Measurements from ENCODE around the gene TTYH2. TPM values are rescaled to one million over a fixed set of nuclear protein-coding genes. Genes with fewer than 3 reads are reported as not detected.

The TTYH2 gene
- total and polyA plus RNA-seq, 2 of the 4 experiments (the other 2 are of a cell fraction), result 2.3 to 6.8 TPM

DNA sequence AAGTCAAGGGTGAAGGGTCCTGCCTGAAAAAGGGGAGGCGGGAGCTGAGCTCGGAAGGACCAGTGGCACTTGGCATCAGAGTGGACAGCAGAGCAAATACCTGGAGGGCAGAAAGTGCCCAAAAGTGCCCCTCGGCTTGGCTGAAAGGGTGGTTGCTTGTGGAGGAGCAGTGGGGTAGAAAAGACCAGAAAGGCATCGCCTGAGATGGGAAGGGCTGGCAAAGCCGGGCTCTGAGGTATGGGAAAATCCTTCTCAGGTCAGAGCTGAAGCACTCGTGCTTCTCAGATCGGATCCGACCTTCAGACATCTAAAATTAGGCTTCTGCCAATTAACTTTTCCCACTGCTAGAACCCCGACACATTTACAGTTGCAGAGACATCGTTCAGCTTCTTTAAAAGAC is 11.4 kb upstream of the TTYH2 start:
- Histone ChIP-seq H2BK120ac (ENCODE audit: low read depth, low read length) (no peak overlapping the region), H3K23ac (ENCODE audit: low read depth, low read length) (no peak overlapping the region), H4K8ac (ENCODE audit: low read depth in 2 of 2, low read length in 2 of 2) (no peak overlapping the region), H3K79me1 (ENCODE audit: low read depth in 1 of 2, low read length in 2 of 2) (peaks cover 6 to 16% of the 10 kb centered on the region in 2 experiments), H3K36me3 (ENCODE audit: control insufficient read depth, insufficient read depth, low read length) (peaks cover 10% of the 10 kb centered on the region), H2BK15ac (ENCODE audit: low read depth, low read length) (no peak overlapping the region), H4K91ac (ENCODE audit: insufficient read depth, low read depth, low read length) (no peak overlapping the region), H3K9ac (ENCODE audit: low read depth, low read length) (no peak overlapping the region), H3K4ac (ENCODE audit: low read depth, low read length) (no peak overlapping the region), H4K20me1 (ENCODE audit: insufficient read depth, low read length) (peaks cover 33% of the 10 kb centered on the region), H4K5ac (ENCODE audit: low read depth, low read length) (no peak overlapping the region), H2AFZ (replicated peaks; ENCODE audit: low read length, poor library complexity) (no peak overlapping the region), H3K4me1 (ENCODE audit: control insufficient read depth, insufficient read depth, low read length) (peaks cover 5% of the 10 kb centered on the region), H3K27me3 (ENCODE audit: control insufficient read depth, insufficient read depth, low read length) (peaks cover 14% of the 10 kb centered on the region), H3K4me2 (ENCODE audit: low read depth, low read length) (no peak overlapping the region), H3K56ac (ENCODE audit: extremely low read depth, insufficient read depth, low read length) (no peak overlapping the region), H2AK5ac (ENCODE audit: low read depth, low read length) (no peak overlapping the region), H3K14ac (replicated peaks; ENCODE audit: low read depth, low read length) (no peak overlapping the region), H3K9me3 (ENCODE audit: control insufficient read depth, insufficient read depth, low read length) (no peaks in the 10 kb centered on the region), H2BK5ac (ENCODE audit: low read depth, low read length, poor library complexity, severe bottlenecking) (no peak overlapping the region), H3K4me3 (ENCODE audit: insufficient read depth, low read depth, low read length) (no peak overlapping the region), H3K9me1 (ENCODE audit: insufficient read depth, low read length) (no peaks in the 10 kb centered on the region), H2AK9ac (replicated peaks; ENCODE audit: low read depth, low read length, poor library complexity) (no peak overlapping the region), H2BK20ac (ENCODE audit: low read depth, low read length) (no peak overlapping the region), H3K18ac (ENCODE audit: low read depth, low read length) (no peak overlapping the region), H3K27ac (ENCODE audit: insufficient read depth, low read length) (no peak overlapping the region)
- dilution Hi-C loops (cut with HindIII; ENCODE audit: low sequenced_read_pairs, unreplicated experiment), result no loop called here
- BruUV-seq (replicated peaks), result no TSS peak
- 80% methylated on average over 2 of the region's 10 CpGs; no CpG with 5 or more reads in 1 of the 2 experiments for WGBS, 2 experiments (ENCODE audit: extremely low coverage in 2 of 2, insufficient read length in 1 of 2)
- no peak for ATAC-seq (ENCODE audit: low read depth)
- DNase-seq, result no peak
- intact Hi-C loops (cut with micrococcal nuclease), result no loop called here
- ChIA-PET POLR2A (ENCODE audit: unreplicated experiment) (no interaction called here), CTCF (no interaction called here)
- TF ChIP-seq, protein P1, sequence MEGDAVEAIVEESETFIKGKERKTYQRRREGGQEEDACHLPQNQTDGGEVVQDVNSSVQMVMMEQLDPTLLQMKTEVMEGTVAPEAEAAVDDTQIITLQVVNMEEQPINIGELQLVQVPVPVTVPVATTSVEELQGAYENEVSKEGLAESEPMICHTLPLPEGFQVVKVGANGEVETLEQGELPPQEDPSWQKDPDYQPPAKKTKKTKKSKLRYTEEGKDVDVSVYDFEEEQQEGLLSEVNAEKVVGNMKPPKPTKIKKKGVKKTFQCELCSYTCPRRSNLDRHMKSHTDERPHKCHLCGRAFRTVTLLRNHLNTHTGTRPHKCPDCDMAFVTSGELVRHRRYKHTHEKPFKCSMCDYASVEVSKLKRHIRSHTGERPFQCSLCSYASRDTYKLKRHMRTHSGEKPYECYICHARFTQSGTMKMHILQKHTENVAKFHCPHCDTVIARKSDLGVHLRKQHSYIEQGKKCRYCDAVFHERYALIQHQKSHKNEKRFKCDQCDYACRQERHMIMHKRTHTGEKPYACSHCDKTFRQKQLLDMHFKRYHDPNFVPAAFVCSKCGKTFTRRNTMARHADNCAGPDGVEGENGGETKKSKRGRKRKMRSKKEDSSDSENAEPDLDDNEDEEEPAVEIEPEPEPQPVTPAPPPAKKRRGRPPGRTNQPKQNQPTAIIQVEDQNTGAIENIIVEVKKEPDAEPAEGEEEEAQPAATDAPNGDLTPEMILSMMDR (conservative IDR thresholded peaks at IDR 0.05; ENCODE audit: low read depth, low read length), result no peak
- TF ChIP-seq RCOR1 (IDR thresholded peaks at IDR 0.05; ENCODE audit: insufficient replicate concordance, low read length), result no peak
- no peak for TF ChIP-seq MAZ (IDR thresholded peaks at IDR 0.05; ENCODE audit: borderline replicate concordance, low read depth, low read length)
- no peak for TF ChIP-seq MXI1 (IDR thresholded peaks at IDR 0.05; ENCODE audit: borderline replicate concordance, low read depth, low read length)
- no peak for TF ChIP-seq RAD21 (IDR thresholded peaks at IDR 0.05; ENCODE audit: low read length)
- TF ChIP-seq FOS (IDR thresholded peaks at IDR 0.05; ENCODE audit: low read depth, low read length), result no peak
- TF ChIP-seq CEBPB (IDR thresholded peaks at IDR 0.05; ENCODE audit: low read depth, low read length), result no peak
- no peak for TF ChIP-seq CHD1 (IDR thresholded peaks at IDR 0.05; ENCODE audit: low read depth, low read length)
- TF ChIP-seq, protein P2, sequence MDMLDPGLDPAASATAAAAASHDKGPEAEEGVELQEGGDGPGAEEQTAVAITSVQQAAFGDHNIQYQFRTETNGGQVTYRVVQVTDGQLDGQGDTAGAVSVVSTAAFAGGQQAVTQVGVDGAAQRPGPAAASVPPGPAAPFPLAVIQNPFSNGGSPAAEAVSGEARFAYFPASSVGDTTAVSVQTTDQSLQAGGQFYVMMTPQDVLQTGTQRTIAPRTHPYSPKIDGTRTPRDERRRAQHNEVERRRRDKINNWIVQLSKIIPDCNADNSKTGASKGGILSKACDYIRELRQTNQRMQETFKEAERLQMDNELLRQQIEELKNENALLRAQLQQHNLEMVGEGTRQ (IDR thresholded peaks at IDR 0.05; ENCODE audit: low read depth, low read length), result no peak
- TF ChIP-seq, protein P3, sequence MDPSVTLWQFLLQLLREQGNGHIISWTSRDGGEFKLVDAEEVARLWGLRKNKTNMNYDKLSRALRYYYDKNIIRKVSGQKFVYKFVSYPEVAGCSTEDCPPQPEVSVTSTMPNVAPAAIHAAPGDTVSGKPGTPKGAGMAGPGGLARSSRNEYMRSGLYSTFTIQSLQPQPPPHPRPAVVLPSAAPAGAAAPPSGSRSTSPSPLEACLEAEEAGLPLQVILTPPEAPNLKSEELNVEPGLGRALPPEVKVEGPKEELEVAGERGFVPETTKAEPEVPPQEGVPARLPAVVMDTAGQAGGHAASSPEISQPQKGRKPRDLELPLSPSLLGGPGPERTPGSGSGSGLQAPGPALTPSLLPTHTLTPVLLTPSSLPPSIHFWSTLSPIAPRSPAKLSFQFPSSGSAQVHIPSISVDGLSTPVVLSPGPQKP (IDR thresholded peaks at IDR 0.05; ENCODE audit: borderline replicate concordance, low read depth, low read length), result no peak
- TF ChIP-seq NFE2L2 (IDR thresholded peaks at IDR 0.05; ENCODE audit: low read depth, low read length), result no peak
- no peak for TF ChIP-seq MAFK (IDR thresholded peaks at IDR 0.05; ENCODE audit: low read depth, low read length)
- in situ Hi-C loops (cut with MboI; ENCODE audit: low sequenced_read_pairs), result loop anchor here (25.0 kb wide), 1 partner anchor 660 kb away; the partner anchor contains the start of genes FDXR and GRIN2C
